Right hindlimb (tissue), 1 donor: ENCODE measurements around the gene FOXJ3.
A peak's percentile ranks its signal among the peaks of the same experiment; 100 is the strongest.

ENCODE experiments used
- DNase-seq: peaks from one replicate; pipeline ENCODE4 v3.0.0-alpha.2; 2018

Gene FOXJ3

DNA sequence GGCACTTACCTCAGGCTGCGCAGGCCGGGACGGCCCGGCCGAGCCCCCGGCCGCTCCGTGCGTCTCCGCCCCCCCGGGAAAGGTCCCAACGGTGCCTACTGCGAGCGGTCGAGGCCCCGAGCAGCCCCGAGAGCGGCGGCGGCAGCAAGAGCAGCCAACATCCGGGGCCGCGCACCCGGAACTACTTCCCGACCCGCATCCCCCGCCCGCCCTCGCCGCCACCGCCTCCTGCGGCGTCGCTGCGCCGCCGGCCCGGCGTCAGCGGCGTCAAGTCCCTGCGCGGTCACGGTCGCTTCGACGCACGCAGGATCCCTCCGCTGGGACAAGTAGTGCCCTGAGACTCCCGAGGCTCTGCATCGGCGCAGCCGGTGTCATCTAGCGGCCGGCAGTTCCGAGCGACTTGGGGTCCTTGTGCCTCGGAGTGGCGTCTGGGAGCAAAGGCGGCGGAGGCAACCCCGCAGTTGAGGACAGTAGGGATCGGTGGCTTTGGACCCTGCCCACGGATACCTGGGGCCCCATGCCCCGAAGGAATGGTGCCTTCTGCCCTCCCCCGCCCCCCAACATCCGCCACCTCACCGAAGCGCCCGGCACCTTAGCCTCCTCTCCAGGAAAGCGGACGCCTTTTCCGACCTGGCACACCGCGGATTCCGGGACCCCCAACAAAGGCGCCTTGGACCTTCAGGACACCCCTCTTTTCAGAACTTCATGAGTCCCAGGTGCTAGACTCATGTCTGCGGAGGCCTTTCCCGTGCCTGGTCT is at the start of gene FOXJ3:
TSS of gene FOXJ3 (minus strand) at position 186 of the 759 bp plus-strand sequence. CDS start 24,142 bp downstream, outside the sequence.
- DNase-seq = peak; percentile 94

DNA sequence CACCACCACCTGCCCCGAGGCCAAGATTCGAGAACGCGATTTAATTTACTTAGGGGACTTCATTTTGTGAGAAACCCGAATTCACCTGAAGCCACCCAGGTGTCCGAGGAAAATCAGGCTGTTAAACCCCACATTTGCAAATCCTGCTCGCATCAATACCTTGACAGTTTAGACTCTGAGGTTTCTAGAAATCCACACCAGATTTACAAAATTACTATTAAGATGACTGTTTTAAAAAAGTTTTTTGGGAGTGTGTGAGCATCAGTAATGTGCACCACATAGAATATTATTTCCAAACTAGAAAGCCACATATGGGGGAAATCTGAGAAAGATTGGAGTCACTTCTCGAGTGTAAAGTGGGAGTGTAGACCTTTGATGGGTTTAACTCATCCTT is 46.2 kb upstream of the FOXJ3 start:
- no peak for DNase-seq

DNA sequence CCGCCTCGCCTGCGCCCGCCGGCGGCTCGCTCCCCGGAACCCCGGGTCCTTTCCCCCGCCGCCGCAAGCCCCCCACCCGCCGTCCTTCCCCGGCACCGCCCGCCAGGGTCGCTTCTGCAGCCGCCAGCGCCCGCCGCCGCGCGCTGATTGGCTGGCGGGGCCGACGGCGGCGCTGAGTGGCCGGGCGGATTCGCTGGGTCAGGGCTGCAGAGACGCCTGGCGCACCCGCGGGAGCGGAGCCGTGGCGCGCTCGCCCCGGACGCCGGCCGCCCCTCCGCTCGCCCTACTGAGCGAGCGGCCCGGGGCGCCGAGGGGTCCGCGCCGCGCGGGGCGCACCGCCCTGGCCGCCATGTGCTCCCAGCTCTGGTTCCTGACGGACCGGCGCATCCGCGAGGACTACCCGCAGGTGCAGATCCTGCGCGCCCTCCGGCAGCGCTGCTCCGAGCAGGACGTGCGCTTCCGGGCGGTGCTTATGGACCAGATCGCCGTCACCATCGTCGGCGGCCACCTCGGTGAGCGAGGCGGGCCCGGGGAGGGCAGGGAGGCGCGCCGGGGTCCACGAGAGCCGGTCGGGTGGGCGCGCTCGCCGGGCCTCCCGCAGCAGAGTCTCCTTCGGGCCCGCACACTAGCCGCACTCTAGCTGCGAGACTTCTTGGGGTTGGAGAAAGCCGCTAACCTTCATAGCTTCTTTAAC is 45.7 kb upstream of the FOXJ3 start, which contains the start of gene RIMKLA:
TSS of gene RIMKLA (plus strand) at position 207 of the 694 bp plus-strand sequence. CDS start at position 350, 143 bp downstream.
- peak; percentile 61 for DNase-seq

DNA sequence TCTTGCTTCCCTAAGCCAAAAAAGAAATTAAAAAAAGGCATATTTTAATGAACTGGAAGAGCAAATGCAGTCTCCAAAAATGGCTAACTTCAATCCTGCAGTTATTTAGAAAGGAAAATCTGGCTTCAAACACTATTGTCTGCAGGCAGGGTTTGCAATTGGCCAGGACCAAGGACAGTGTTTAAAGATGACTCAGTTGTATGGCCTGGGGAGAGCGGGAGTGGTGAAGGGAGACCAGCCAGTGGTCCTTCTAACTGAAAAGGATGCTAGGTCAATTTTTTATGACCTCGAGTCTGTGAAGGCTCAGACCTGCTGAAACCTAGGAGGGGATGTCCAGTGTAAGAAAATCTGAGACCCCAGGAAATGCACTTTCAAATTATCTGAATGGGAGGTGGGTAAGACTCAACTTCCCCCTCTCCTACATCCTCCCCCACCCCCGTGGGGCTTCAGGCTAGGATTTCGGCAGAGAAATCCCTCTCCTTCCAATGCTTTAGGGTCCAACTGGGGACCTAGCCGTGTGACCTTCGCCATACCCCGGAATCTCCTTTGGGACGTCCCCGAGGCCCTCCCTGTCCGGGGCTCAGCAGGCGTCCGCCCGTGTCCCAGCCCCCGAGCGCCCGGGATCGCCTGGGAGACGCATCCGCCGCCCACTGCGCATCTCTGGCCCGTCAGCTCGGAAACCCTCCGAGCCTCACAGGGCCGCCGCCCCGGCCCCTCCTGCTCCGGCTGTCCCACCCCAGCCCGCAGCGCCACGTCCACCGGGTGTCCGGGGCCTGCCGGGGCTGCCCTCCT is 45.0 kb upstream of the FOXJ3 start:
- DNase-seq = peak; percentile 54

DNA sequence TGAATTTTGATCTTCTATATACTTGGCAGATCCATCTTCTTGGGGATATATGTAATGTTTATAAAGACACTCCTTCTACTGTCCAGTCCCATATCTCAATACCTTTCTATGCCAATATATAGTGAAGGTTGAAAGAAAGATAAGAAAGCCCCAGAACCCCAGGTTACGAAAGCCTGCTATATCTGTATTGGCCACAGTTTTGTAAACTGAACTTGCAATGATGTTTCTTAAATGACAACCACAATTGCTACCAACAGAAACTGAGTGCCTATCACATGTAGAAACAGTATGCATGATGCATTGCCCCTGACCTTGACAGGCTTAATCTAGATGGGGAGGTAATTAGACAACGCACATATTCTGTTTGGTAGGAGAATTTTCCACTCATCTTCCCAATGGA is 37.8 kb upstream of the FOXJ3 start:
- no peak for DNase-seq

DNA sequence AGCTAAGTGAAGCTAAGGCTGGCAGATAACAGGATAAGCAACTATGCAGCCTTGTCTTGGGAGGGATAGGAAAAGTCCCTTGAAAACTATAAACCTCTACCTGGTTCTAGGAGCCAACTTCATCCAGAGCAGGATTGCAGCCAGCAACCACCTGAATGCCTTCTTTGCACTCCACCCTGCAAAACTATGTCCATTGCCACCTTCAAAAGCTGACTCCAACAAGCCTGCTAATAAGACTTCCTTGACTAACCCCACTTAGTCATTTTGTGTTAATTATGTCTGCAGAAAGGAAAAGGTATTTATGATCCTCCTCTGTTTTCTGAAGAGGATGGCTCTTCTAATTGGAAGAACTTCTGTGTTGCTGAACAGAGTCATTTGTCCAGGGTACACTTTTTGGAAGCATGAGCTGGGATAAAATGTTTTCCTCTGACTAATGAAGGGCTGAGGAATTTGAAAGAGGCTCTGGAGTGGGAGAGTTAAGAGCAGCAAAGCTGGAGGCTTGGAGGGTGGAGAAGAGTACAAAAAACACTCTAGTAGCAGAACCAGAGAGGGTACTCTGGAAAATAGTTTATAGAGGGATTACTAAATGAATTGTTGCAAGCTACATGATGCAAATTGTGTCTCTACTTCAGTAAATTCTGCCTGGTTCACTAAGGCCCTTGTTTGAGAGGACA is 36.0 kb upstream of the FOXJ3 start:
- DNase-seq = no peak

DNA sequence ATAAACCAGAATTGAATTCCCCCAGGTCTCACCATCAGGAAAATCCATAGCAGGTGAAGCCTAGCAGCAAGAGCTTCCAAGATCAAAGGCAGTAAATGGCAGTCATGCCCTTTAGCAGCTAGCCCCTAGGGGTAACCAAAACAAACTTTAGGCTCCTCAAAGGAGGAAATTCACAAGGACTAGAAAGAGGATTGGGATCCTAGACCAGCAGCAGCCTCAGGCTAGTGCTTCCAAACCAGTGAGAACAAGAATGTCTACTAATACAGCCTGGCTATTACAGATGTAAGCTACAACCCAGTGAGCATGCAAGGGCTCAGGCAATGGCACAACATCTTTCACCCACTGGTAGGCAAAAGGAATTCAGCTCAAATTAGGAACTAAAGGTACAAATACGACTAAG is 34.4 kb upstream of the FOXJ3 start:
- DNase-seq = no peak

DNA sequence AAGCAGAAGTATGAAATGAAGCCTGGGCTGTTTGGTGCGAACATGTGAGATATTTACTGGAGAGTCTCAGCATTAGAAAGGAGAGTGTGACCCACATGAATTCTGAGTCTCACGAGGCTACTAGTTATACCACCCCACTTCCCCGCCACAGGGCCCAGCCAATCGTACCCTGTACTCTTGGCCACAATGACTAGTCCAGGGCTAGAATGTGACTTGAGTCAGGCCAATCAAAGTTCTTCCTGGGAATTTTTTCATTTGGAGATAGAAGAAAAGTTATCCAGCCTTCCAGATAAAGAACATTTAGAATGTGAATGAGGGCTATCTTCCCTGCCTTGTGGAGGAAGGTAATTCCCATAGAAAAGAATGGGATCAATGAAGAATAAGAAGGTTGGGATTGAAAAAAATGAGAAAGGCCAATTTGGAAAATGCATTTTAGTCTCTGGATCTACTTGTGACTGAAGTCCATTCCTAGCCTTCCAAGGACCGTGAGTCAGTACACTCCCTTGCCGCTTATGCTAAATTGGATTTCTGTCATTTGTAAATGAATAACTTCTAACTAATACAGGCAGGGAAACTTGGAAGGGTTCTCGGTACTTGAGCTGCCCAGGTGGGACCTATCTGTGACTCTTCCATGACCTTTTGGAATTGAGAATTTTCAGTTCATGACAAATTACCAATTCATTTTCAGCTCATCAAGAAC is 33.2 kb upstream of the FOXJ3 start:
- DNase-seq = no peak

DNA sequence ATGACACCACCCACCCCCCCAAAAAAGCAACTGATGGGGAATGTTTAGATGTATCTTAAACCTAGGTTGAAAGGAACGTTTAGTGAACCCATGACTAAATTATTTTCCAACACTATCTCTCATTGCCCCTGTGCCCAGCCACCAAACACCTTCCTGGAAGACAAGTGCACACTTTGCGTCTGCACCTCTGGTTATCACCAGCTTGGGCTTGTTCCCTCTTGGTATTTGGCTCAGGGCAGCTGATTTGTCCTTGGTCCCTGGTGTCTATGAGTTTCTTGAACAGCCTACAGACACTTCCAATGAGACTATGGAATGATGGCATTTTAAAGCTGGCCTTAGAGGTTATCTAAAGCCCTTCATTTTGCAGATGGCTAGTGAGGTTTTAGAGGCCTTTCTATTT is 30.1 kb upstream of the FOXJ3 start:
- DNase-seq = no peak

DNA sequence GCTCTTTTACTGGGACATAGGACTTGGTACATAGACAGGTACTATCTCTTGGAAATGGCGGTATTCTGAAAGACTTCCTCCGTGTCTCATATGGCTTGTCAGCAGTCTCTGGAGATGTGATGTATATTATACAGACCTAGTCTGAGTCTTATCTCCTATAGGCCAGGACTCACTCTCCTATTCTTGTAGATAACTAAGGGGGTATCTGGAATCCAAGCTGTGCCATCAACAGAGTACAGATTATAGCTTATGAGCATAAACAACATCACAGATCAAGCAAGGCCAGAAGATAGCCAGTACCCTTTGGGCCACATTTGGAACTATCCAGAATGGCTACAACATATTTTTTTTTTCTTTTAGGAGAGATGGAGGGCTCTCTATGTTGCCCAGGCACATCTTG is 29.5 kb upstream of the FOXJ3 start:
- no peak for DNase-seq

DNA sequence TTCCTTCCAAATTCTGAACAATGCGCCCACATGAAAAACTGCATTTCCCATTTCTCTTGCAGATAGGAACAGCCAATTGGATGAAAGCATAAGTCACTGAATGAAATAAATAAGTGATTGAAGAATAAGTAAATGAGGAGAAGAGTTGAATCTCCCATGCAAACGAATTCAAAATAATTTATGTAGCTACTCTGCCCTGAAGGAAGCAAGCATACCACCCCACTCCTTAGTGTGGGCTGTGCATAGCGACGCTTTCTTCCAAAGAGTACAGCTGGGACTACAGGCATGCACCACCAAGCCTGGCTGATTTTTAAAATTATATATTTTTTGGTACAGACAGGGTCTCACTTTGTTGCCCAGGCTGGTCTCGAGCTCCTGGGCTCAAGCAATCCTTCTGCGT is 29.1 kb upstream of the FOXJ3 start:
- DNase-seq = no peak

DNA sequence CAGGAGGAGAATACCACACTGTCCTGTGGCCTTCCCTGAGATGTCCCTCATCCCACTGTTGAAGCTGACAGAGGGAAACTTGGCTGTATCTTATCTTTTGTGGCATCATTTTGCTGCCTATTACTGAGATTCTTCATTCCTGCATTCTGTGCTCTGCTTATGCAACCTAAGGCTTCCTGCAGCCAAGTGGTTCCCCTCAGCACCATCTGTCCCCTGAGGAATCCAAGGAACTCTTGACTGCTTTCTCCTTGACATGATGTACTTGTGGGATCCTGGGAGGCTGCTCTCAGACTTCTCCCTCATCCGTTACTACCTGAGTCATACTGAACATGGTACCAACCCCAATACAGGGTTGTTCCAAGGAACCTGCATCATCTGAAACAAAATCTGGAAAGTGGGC is 24.4 kb upstream of the FOXJ3 start:
- no peak for DNase-seq

DNA sequence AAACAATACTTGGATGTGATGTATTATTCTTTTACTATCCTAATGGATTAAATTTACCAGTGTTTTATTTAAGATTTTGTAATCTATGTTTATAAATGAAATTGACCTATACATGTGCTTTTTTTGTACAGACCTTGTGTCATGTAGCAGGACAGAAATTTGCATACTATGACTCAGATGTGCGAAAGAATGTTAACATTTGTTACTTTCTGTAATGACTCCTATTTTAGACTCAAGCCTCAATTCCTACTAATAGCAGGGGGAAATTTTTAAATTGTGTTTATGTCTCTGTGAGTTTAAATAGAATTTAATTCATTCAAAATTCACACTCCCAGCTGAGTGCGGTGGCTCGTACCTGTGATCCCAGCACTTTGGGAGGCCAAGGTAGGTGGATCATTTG is 23.8 kb upstream of the FOXJ3 start:
- no peak for DNase-seq

DNA sequence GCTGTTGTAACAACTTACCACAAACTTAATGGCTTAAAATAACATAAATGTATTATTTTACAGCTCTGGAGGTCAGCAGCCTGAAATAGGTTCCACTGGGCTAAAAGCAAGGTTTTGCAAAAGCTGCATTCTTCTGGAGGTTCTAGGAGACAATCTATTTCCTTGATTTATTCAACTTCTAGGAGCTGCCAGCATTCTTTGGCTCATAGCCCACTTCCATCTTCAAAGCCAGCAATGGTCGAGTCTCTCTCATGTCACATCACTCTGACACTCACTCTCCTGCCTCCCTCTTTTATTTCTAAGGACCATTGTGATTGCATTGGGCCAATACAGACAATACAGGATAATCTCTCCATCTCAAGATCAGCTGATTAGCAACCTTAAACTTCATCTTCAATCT is 15.1 kb upstream of the FOXJ3 start:
- DNase-seq = no peak

DNA sequence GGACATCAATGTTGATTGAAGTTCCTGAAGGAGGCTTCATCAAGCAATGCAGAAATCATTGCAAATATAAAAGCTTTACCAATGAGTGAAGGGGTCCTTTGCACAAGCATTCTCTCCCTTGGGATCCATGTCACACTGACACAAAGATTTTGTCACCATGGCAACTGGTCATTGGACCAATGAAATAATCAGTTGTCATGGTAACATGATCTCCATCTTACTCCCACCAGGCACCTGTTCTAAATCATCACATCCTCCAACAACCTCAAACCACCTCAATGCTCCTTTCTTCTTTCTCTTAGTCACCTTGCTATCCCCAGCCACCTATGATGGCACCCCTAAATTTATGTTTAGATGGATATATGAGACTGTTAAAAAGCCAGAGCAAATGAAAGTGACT is 13.5 kb upstream of the FOXJ3 start:
- no peak for DNase-seq

DNA sequence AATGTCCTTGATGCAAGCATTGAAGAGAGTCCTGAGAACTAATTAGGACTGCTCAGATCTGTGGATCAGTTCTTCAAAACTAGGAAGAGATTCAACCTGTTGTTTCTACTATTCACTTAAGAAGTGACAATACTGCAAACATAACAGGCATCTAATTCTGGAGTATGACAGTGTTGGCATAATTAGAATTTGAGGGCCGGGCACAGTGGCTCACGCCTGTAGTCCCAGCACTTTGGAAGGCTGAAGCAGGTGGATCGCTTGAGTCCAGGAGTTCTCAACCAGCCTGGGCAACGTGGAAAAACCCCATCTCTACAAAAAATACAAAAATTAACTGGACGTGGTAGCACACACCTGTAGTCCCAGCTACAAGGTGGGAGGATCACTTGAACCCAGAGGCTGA is 8.0 kb upstream of the FOXJ3 start:
- no peak for DNase-seq

DNA sequence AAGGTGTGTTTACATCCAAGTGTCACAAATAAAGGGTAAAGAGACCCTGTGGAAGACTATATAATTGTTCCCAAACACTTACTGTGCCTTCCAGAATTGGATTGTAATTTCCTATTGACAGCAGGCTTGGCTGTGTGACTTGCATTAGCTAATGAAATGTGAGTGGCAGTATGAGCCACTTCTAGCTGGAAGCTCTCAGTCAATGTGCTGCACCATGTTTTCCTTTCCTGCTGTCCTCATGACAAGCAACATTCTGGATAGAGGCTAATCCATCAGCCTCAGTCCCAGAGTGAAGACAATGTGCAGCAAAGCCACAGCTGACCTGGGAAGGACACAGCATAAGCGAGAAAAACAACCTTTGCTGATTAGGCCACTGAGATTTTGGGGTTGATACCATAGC is 5.9 kb upstream of the FOXJ3 start:
- DNase-seq = no peak

DNA sequence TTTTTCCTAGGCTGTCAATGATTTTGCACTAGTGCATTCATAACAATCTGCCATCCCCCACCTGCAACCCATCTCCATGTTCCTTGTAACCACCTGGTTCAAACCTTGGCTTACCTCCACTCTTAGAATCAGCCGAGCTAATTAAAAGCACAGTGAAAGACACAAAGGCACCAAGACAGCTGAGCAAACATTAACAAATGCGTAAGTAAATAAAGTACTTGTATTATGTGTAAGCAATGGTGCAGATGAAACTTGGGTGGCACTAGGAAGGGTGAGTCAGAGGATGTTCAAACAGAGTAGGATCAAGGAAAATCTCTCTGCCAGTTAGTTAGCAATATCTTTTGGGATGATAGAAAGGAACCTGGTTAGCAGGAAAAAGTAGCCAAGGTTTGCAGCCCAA is 5.1 kb upstream of the FOXJ3 start:
- DNase-seq = no peak

DNA sequence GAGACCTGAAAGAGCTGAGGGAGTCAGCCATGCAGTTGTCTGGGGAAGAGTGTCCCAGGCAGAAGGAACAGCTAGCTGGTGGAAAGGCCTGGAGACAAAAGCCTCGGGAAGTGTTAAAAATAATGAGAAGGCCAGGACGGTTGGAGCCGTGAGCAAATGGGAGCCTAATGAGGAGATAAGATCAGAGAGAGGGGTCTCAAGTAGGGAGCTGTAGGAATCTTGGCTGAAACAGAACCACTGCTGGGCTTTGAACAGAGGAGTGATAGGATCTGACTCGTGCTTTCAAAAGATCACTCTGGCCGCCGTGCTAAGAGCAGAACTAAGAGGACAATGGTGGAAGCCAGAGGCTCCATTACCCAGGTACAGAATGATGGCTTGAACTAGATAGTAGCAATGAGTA is 1.9 kb upstream of the FOXJ3 start:
- DNase-seq = no peak

DNA sequence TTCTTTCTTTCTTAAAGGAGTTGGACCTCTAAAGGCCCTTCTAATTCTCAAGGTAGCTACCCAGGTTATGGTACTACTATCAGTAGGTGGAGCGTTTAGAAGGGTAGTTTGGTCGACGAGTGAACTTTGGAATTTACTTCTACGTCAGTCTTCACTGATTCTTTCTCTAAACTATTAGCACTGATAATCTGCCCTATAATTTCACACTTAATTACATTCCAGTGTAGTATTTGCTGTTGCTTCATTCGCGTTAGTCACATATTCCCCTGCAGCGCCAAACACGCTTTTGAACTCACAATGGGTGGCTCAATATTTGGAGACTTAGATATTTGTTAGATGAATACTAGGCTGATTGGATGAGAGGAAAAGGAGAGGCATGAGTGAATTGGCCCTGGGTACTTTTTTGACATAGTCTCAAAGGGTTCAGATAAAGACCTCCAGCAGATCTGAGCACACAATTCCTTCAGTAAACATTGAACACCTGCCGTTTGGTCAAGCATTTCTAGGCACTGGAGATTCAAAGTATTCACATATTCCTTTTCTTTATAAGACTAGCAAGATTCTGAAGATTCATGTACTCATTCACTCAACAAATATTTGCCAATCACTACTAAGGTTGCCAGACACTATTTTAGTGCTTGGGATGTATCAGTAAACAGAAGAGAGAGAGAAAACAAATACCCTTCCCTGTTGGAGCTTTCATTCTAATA is 929 bp upstream of the FOXJ3 start:
- DNase-seq = no peak

DNA sequence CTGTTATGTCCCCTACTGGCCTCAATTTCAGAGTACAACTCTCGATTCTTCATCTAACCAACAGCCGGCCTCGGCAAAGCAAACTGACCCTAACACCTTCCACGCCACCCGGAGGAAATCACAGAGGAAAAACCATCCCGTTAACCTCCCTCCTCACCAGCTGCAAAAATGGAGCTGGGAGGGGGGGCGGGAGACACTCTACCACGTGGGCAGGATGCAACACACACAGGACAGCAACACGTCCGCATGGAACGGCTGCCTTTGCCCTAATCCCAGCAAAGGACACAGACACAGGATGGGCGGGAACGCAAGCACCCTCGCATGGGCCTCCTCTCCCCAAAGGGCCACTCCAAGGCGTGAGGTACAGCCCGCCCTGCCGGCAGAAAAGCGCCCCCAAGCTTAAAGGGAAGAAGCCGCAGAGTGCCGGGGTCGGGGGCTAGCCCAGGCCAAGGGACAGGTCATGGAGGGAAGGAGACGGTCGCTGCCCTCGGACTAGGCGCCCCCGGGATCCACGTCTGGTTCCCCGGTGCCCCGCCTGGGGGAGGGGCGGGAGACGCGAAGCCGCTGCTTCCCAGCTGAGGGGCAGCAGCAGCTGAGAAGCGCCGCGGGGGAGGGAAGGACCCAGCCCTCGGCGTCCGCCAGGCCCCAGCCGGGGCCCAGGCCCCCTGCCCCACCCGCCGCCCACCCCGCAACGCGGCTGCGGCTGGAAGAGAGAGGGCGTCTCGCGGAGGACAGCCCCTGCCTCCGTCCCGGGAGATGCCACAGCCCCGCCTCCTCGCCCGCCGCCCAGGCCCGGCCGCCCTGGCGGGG is 590 bp downstream of the FOXJ3 start:
- DNase-seq = peak; percentile 82
